ENCODE data around the gene ATRIP.
A peak's percentile ranks its signal among the peaks of the same experiment; 100 is the strongest.
"Not testable (repeated sequence)": the region's sequence is repeated elsewhere in the genome, so short reads cannot be mapped to it uniquely, and the experiment has no call there.

Gene ATRIP

GRCh38 chr3:48472673-48472922 lies 26.1 kb downstream of the ATRIP start:
- DNase-seq: no peak

DNA sequence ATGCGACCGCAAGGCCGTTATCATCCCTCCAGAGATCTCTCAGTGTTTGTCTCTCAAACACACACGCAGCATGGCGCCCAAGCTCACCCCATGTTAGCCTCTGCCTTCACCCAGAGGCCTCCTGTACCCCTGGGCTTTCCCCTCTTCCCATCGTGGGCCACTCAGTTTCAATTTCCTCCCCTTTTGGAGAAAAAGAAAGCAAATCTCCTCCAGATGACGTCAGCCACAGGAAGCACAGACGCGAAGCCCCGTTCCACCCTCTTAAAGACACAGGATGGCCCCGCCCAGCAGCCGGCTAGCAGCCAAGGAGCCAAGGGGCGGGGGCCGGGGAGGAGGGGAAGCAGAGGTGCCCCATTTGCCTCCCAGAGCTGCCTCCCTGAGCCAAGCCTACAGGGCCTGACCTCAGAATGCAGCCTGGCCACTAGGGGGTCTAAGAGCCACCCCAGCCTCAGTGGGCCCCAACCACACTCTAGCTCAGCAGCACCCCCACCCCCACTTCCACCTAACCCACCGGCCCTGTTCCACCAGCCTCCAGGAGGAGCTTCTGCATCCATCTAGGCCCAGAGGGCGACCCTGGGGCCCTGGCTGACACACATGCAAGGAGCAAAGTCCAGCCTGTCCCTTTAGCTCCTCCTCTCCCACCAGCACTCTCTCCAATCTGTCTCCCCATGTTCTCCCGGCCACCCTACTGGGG lies 26.5 kb downstream of the ATRIP start:
- DNase-seq: peak; percentile 88

DNA sequence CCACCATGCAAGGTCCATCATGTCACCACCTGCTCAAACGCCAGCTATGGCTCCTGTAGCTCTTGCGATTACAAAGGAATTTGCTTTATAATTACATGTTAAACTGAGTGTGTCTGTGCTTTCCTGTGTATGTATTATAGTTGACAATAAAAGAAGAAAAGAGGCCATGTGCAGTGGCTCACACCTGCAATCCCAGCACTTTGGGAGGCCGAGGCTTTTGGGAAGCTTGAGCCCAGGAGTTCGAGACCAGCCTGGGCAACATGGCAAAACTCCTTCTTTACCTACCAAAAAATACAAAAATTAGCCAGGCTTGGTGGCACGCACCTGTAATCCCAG lies 27.0 kb downstream of the ATRIP start:
- no peak for DNase-seq

GRCh38 chr3:48474031-48474430 lies 27.5 kb downstream of the ATRIP start:
- DNase-seq: not testable (repeated sequence)

- DNase-seq: no peak
Observed at GRCh38 chr3:48474619-48475018, 28.1 kb downstream of the ATRIP start.

GRCh38 chr3:48475188-48475587 lies 28.7 kb downstream of the ATRIP start:
- DNase-seq: no peak

GRCh38 chr3:48476426-48477053 lies 30.0 kb downstream of the ATRIP start:
- DNase-seq: no peak

DNA sequence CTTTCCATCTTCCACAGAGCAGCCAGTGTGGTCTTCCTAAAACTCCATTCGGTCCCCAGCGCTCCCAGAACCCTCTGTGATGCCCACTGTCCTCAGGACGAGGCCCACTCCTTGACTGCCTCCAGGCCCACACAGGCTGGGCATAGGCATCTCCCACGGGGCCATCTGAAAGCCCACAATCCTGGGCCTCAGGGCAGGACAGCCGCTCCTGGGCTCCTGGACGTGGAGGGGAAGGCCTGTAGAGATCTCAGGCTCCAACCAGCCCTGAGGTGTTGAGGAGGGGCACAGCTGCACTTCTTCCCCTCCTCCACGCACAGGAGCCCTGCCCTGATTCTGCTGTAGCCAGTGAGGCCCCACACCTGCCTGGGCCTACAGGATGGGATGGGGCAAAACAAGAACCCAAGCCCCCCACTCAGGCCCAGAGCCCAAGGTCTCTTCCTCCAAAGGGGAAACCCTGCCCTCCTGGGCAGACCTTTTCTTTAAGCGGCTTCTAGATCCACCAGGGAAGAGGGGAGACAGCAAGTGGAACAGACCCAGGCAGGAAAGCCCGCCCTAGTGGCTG lies 31.5 kb downstream of the ATRIP start:
- no peak for DNase-seq

DNA sequence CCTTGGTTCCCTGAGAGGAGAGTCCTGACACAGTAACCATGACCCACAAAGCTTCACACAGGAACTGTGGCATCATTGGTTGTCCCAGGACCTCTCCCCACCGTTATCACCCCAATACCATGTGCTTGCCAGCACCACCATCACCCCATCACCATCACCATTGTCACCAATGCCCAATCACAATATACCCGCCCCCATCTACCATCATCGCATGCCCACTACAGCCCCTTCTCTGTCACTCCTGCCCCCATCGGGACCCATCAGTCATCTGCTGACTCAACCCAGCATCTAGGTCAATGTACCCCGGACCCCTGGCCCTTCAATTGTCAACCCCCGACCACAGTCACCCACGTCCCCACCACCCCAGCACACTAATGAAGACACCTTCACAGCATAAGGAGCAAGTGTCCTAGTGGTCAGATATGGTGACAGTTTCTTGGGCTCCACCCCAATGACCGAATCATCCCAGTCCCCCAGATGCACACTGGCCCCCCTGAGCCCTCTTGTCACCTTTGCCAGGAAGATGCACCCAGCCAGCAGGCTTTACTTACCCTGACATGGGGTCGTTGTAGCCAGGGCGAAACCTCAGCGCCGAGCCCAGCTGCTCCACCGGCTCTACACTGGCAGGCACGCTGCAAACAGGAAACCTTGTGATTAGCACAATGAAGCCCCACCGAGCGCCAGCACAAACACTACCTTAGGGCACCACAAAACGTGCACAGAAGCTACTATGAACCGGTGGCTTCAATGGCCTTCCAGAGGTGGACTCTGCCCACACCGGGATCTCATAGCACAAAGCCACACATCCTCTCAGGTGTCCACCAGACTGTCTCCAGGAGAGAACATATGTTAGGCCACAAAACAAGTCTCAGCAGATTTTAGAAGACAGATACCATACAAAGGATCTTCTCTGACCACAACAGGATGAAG lies 32.4 kb downstream of the ATRIP start:
- peak; percentile 65 for DNase-seq

DNA sequence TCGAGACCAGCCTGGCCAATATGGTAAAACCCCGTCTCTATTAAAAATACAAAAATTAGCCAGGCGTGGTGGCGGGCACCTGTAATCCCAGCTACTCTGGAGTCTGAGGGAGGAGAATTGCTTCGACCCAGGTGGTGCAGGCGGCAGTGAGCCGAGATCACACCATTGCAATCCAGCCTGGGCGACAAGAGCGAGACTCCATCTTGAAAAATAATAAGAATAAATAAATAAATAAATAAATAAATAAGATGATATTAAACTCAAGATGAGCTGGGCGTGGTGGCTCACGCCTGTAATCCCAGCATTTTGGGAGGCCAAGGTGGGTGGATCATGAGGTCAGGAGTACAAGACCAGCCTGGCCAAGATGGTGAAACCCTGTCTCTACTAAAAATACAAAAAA lies 34.4 kb downstream of the ATRIP start:
- not testable (repeated sequence) for DNase-seq

DNA sequence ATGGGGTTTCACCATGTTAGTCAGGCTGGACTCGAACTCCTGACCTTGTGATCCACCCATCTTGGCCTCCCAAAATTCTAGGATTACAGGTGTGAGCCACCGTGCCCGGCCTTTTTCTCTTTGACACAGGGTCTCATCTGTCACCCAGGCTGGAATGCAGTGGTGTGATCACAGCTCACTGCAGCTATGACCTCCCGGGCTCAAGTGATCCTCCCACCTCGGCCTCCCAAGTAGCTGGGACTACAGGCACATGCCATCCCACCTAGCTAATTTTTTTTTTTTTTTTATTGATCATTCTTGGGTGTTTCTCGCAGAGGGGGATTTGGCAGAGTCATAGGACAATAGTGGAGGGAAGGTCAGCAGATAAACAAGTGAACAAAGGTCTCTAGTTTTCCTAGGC lies 36.3 kb downstream of the ATRIP start:
- not testable (repeated sequence) for DNase-seq

DNA sequence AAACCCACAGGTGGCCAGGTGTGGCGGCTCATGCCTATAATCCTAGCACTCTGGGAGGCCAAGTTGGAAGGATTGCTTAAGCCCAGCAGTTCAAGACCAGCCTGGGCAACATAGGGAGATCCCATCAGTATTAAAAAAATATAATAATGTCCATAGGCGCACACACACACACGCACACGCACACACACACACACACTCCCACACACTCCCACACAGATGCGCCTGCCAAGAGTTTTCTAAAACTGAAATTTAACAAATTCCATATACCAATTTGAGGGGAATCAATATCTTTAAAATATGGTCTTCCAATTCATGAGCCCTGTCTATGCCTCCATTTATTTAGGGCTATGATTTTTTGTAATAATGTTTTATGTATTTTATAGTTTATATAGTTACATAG lies 40.4 kb downstream of the ATRIP start:
- no peak for DNase-seq

DNA sequence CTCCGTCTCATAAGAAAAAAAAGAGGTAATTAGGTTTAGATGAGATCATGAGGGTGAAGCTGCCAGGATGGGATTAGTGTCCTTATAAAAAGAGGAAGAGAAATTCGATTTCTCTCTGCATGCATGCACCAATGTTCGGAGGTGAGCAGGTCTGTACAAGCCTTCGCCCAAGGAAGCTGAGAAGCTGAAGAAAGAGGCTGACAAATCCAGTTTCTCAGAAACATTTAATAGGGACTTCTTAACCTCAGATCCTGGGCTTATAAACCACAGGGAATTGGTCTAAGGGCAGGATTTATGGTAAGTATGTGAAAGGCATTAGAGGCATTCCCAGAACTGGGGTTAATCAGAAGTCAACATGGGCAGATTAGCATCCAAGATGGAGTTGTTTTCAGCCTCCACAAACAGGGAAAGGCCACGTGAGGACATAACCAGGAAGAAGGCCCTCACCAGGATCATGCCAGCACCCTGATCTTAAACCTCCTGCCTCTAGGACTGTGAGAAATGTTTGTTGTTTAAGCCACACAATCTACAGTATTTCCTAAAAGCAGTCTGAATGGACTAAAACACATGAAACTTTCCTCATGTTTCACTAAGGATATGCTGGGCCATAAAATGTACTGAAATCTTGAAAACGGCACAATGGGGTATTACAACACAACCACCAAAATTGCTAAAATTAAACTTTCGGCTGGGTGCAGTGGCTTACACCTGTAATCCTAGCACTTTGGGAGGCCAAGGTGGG lies 46.1 kb downstream of the ATRIP start:
- no peak for DNase-seq

GRCh38 chr3:48493203-48493501 lies 46.6 kb downstream of the ATRIP start:
- no peak for DNase-seq

DNA sequence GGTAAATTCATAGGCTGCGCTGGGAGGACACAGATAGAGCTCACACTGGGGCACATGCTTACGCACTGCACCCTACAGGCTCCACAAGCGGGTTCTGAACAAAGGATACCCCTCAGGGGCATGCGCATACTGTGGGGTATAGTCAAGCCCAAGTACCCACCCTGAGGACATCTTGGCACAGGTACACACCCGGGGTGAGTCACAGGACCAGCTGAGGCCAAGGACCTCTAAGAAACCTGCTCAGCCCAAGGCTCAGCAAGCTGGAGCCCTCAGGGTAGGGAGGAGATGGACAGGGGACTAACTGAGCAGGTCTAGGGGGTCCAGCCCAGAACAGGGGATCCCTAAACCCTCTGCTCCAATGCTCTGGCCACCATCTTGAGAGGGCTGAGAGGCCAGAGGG lies 54.1 kb downstream of the ATRIP start:
- DNase-seq: no peak

DNA sequence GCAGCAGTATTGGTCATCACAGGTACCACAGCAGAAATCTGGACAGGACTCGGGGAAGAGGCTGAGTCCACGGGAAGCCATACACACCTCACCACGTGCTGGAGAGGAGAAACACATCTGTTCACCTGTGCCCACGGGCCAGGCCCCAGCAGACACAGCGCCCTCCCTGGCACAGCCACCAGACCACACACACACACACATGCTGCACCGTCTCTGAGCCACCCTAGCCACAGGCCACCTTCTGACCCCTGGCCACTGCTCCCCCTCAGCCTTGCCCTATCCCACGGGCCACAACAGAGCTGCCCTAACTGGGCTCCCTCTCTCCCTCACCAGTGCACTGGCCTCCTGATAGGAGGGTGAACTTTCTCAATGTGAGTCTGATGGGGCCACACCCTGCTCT lies 54.7 kb downstream of the ATRIP start:
- no peak for DNase-seq

- DNase-seq: no peak
Observed at GRCh38 chr3:48502121-48502520, 55.6 kb downstream of the ATRIP start.

DNA sequence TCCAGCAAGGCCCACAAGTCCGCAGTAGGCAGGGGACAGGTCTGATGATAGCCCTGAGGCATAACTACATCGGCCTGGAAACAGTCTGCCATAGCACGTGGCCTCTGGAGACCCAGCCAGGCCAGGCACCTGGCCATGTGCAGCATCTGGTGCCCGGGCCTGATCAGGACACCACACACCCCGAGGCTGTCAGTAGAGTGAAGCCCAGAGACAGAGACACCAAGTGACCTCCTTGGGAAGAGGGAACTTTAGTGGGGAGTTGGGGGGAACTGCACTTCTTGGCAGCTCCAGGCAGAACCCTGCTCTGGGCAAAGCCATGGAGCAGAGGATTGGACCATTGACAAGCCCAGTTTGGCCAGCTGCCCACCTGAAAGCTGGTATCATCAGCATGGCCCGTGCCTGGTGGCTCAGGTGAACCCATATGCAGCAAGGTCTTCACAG lies 56.2 kb downstream of the ATRIP start:
- no peak for DNase-seq

DNA sequence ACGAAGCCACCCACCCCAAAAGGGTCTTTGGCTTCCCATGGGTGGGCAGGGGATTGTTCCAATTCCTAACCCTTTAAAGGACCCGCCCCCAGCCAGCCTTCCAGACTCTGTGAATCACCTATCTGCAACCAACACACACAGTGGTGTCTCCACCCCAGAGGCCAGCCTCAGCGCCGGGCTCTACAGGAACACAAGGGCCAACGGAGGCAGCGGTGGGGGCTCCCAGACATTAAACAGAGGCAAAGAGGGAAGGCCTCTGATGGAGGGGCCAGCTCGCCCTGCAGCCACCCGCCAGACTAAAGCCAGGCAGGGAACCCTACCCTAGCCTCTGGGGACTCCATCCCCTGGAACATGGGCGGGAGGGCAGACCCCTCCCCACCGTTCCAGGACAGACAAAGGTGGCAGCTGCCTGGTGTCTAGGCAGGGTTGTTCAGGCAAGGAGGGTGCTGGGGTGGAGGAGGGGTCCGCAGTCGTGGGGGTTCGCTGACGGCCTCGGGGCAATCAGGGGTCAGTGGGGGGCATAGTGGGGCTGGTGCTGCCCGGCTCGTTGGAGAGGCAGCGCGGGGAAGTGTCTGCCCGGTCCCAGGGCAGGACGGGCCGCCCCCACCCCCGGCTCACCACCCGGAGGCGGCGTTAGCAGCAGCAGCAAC lies 57.0 kb downstream of the ATRIP start:
- no peak for DNase-seq

DNA sequence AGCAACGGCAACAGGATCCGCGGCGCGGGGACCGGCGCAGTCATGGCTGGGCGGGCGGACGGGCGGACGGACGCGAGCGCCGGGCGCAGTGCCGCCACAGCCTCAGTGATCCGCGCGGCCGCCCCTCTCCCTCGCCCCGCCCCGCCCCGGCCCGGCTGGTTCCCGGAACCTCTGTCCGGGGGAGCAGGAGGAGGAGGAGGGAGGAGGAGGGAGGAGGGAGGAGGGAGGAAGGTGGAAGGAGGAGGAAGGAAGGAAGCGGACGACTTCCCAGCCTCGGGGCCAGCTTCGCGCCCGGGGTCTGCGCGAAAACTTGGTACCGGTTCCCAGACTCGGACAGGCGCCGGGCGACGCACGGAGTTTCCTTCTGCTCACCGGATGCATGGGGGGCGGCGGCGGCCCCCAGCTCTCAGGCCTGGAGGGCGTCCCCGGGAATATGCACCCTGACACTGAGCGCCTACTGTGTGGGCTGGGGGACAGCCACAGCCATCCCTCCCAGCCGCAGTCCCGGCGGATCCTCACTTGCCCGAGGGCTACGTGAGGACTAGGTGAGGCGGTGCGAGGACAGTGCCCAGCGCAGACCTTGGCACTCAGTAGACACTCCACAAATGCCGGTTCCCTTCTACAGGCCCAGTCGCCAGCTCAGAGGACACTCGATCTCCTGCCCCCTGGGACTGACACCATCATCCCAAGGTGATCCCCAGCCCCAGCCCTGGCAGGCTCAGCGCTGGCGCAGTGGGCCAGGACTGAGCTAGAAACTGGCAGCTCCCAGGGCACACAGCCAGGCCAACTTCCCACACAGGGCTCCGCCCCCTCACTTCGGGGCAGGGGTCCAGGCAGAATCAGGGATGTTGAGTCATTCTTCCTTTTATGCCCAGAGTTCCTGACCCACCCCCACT lies 57.8 kb downstream of the ATRIP start, which contains the start of gene SHISA5:
Gene SHISA5, minus strand, starts transcription at position 124 of the 896 bp plus-strand sequence. Its CDS starts 80 bp downstream, at position 44.
- peak; percentile 51 for DNase-seq

DNA sequence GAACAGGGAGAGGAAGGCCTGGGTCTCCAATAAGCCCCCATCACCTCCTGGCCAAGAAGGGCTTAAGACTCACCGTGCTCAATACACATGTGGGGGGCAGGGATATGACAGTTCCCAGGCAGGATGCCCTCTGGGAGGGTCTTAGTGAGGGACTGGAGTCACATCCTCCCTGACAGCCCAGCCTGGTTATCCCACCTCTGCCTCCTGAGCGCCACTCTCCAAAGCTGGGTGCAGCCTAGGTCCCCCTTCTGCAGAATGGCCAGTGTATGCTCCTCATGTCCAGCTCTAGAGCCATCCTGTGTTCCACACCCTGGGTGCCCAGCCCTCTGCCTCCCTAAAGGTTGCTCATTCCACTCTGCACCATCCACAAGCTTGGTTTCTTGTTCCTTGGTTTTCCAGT lies 58.6 kb downstream of the ATRIP start:
- no peak for DNase-seq
